Naive thymus-derived CD8-positive, alpha-beta T cell (primary cell): ENCODE measurements around the gene MMP20. TPM values are rescaled to one million over a fixed set of nuclear protein-coding genes. Genes with fewer than 3 reads are reported as not detected.
A peak's percentile ranks its signal among the peaks of the same experiment; 100 is the strongest.

ENCODE experiments used
- ATAC-seq, 2 donors: fragments of 150-1000 bp; cut with Tn5 transposase in 1 of 2; sonication (Bioruptor Pico), chemical (Tn5 transposase) in 1 of 2; 1 replicate in 1 of 2; 2 replicates in 1 of 2; pipeline ENCODE4 v1.10.0; 2021; ENCODE audit warnings: mild to moderate bottlenecking in 2 of 2, moderate library complexity in 2 of 2
- POLR2A ChIA-PET: fragments of 350-600 bp; sonication (Branson Sonifier 250); formaldehyde crosslinking; loops from one replicate; lab custom pipeline; 2021; ENCODE audit warnings: antibody characterized with exemption; lab: Charles Lee
- DNase-seq, 10 donors: peaks; one replicate each; pipeline versions ENCODE4 v3.0.0 to v3.0.0-alpha.2; 2020 to 2022
- H3K27ac Mint-ChIP-seq, 10 donors: one replicate each; pipeline ENCODE4 v1.8.0; 2020 to 2022; ENCODE audit warnings: mild to moderate bottlenecking in 10 of 10, mixed read lengths in 10 of 10, moderate library complexity in 4 of 10, inconsistent platforms in 1 of 10
- H3K27me3 Mint-ChIP-seq, 5 donors: one replicate each; pipeline ENCODE4 v1.8.0; 2021 to 2022; ENCODE audit warnings: mixed read lengths in 5 of 5
- H3K36me3 Mint-ChIP-seq, 3 donors: one replicate each; pipeline ENCODE4 v1.8.0; 2020 to 2022; ENCODE audit warnings: mixed read lengths in 3 of 3, mild to moderate bottlenecking in 2 of 3, inconsistent platforms in 1 of 3
- H3K4me1 Mint-ChIP-seq, 4 donors: one replicate each; pipeline ENCODE4 v1.8.0; 2021 to 2022; ENCODE audit warnings: mixed read lengths in 4 of 4
- H3K4me3 Mint-ChIP-seq, 10 donors: one replicate each; pipeline ENCODE4 v1.8.0; 2020 to 2022; ENCODE audit warnings: mild to moderate bottlenecking in 10 of 10, mixed read lengths in 10 of 10, moderate library complexity in 6 of 10, inconsistent platforms in 1 of 10
- H3K9me3 Mint-ChIP-seq, 9 donors: one replicate each; pipeline ENCODE4 v1.8.0; 2020 to 2022; ENCODE audit warnings: mixed read lengths in 9 of 9, mild to moderate bottlenecking in 3 of 9, inconsistent platforms in 1 of 9, moderate library complexity in 1 of 9
- polyA plus RNA-seq, 3 donors: library from polyadenylated mRNA; unstranded; fragments of 300-500 nt; fragmentation: Illumina TruSeq; gene quantifications; one replicate each; pipeline ENCODE4 v1.2.3, GENCODE V29; 2021
- total RNA-seq, 8 experiments: library from RNA in 2 of 8; stranded (reverse) in 2 of 8; gene quantifications; one replicate each; pipeline ENCODE4 v1.2.3 and lab custom pipeline; 2021 to 2026

Gene MMP20, protein sequence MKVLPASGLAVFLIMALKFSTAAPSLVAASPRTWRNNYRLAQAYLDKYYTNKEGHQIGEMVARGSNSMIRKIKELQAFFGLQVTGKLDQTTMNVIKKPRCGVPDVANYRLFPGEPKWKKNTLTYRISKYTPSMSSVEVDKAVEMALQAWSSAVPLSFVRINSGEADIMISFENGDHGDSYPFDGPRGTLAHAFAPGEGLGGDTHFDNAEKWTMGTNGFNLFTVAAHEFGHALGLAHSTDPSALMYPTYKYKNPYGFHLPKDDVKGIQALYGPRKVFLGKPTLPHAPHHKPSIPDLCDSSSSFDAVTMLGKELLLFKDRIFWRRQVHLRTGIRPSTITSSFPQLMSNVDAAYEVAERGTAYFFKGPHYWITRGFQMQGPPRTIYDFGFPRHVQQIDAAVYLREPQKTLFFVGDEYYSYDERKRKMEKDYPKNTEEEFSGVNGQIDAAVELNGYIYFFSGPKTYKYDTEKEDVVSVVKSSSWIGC
- total RNA-seq (not detected), polyA plus RNA-seq (not detected), total RNA-seq (lab: John Stamatoyannopoulos, UW) (0 reads per million in 6 experiments)

DNA sequence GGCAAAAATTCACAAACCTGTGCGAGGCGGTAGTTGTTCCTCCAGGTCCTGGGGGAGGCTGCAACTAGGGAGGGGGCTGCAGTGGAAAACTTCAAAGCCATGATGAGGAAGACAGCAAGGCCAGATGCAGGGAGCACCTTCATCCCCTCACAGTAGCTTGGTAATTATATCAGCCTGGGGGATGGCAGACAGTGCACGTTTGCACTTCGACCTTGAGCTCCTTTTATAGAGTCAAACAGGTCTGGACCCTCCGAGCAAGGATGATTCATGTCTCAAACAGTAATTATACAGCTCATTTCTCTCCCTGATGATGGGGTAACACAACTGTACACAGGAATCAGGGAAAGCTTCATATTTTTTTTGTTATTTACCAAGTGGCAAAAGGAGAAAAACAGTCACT lies at the start of gene MMP20:
MMP20 (minus strand) TSS at position 156 of the 400 bp plus-strand sequence; CDS start at position 143, 13 bp downstream.
- H3K9me3 Mint-ChIP-seq = no peaks in the 10 kb centered on the region
- H3K4me1 Mint-ChIP-seq = peaks cover 0 to 2% (median 0%) of the 10 kb centered on the region in 4 donors
- H3K27ac Mint-ChIP-seq = peak within 1 kb of the TSS in 1 of 10 donors; percentile 44
- ATAC-seq = no peak
- DNase-seq = no peak
- POLR2A ChIA-PET = no interaction called here
- peaks cover 0 to 9% (median 4%) of the 10 kb centered on the region in 5 donors for H3K27me3 Mint-ChIP-seq
- H3K36me3 Mint-ChIP-seq = no peaks in the 10 kb centered on the region
- no peak within 1 kb of the TSS for H3K4me3 Mint-ChIP-seq

DNA sequence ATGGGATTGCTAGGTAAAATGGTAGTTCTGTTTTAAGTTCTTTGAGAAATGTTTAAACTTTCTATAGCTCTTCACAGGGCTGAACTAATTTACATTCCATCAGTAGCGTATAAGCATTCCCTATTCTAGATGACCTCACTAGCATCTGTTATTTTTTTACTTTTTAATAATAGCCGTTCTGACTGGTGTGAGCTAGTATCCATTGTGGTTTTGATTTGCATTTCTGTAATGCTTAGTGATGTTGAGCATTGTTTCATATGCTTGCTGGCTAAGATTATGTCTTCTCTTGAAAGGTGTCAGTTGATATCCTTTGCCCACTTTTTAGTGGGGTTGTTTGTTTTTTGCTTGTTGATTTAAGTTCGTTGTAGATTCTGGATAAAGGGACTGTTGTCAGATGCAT lies 44.5 kb upstream of the MMP20 start:
- Mint-ChIP-seq H3K27ac (no peak overlapping the region), H3K4me3 (no peak overlapping the region), H3K27me3 (peaks cover 0 to 19% (median 2%) of the 10 kb centered on the region in 5 donors), H3K9me3 (no peaks in the 10 kb centered on the region), H3K36me3 (no peaks in the 10 kb centered on the region), H3K4me1 (peaks cover 0 to 4% (median 2%) of the 10 kb centered on the region in 4 donors)
- POLR2A ChIA-PET = no interaction called here
- ATAC-seq = no peak
- no peak for DNase-seq

DNA sequence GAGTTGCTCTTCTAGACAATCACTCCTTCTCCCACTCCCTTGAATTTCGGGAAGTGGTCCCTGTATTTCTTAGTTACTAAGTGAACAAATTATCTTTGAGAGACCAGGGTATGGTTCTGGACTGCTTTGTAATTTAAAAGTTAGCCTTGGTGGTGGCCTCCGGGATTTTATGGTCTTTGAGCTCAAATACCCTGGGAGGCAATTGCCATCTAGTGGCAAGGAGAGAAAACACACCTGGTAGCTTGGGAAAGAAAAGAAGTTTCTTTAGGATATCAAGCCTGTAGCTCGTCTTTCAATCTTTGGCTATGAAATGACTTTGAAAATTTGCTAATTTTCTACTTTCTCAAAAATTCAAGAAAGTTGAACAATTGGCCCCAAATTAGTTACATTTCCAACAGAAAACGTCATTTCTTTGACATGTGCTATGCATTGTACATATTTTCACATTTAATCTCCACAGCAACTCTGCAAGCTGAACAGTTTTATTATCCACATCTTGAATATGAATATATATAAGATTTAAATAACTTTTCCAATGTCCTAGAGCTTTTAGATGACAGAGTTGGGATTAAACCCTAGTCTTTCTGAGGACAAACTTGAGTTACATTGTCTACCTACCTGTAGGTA lies 41.3 kb upstream of the MMP20 start:
- H3K9me3 Mint-ChIP-seq = no peaks in the 10 kb centered on the region
- no peaks in the 10 kb centered on the region for H3K36me3 Mint-ChIP-seq
- POLR2A ChIA-PET = interaction anchor here (0.9 kb wide), 1 partner anchor 171 kb away, joined by 4 read pairs; no protein-coding TSS in a partner anchor
- H3K4me3 Mint-ChIP-seq = no peak overlapping the region
- ATAC-seq (peak in 1 of 2 donors; percentile 39), DNase-seq (peak in 4 of 10 donors; percentile 9 to 42 (median 31))
- peaks cover 0 to 4% (median 2%) of the 10 kb centered on the region in 4 donors for H3K4me1 Mint-ChIP-seq
- H3K27ac Mint-ChIP-seq = no peak overlapping the region
- H3K27me3 Mint-ChIP-seq = peaks cover 0 to 12% (median 2%) of the 10 kb centered on the region in 5 donors

DNA sequence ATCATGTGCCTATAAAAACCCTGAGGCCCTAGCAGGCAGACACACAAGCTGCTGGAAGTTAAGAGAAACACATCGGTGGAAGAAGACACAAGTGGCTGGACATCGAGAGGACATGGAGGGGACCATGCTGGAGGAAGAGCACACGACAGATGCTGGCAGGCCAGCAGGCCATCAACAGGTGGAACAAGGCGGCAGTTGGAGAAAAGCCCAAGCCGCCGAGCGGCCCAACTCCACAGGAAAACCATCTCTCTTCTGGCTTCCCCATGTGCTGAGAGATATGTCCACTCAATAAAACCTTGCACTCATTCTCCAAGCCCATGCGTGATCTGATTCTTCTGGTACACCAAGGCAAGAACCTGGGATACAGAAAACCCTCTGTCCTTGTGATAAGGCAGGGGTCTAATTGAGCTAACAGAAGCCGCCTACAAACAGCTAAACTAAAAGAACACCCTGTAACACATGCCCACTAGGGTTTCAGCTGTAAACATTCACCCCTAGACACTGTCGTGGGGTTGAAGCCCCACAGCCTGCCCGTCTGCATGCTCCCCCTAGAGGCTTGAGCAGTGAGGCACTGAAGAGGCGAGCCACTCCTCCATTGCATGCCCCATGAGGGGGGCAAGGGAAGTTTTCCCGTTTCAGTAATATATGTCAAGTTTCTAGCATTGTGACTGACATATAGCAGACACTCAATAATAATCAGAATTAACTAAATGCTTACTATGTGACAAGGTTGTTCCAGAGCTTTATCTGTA lies 39.0 kb upstream of the MMP20 start:
- no peaks in the 10 kb centered on the region for H3K9me3 Mint-ChIP-seq
- H3K4me1 Mint-ChIP-seq = peaks cover 0 to 4% (median 2%) of the 10 kb centered on the region in 4 donors
- H3K27me3 Mint-ChIP-seq = peaks cover 0 to 11% (median 2%) of the 10 kb centered on the region in 5 donors
- ATAC-seq (peak in 1 of 2 donors; percentile 59), DNase-seq (peak in 4 of 10 donors; percentile 1 to 19 (median 9))
- no peaks in the 10 kb centered on the region for H3K36me3 Mint-ChIP-seq
- no peak overlapping the region for H3K4me3 Mint-ChIP-seq
- POLR2A ChIA-PET = no interaction called here
- H3K27ac Mint-ChIP-seq = no peak overlapping the region

DNA sequence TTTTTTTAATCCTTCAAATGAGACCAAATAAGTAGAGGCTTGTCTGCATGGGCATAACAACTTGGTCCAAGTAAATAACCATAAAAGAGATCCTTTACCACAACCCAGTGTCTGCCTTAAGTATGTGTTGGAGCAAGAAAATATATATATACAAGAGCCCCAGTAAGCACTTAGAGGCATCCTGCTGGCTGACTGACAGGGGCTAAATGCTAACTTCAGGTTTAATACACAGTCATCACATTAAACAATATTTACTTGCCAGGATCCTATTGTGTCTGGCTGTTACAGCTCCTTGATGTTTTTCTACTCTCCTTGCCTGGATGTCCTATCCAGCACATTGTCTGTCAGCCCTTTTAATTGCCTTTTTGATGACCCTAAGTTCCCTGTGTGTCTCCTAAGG lies 37.5 kb upstream of the MMP20 start:
- Mint-ChIP-seq H3K27me3 (peaks cover 0 to 7% (median 4%) of the 10 kb centered on the region in 5 donors), H3K36me3 (no peaks in the 10 kb centered on the region), H3K9me3 (no peaks in the 10 kb centered on the region), H3K4me3 (no peak overlapping the region), H3K27ac (no peak overlapping the region), H3K4me1 (peaks cover 0 to 4% (median 2%) of the 10 kb centered on the region in 4 donors)
- no peak for DNase-seq
- no peak for ATAC-seq
- POLR2A ChIA-PET = no interaction called here

DNA sequence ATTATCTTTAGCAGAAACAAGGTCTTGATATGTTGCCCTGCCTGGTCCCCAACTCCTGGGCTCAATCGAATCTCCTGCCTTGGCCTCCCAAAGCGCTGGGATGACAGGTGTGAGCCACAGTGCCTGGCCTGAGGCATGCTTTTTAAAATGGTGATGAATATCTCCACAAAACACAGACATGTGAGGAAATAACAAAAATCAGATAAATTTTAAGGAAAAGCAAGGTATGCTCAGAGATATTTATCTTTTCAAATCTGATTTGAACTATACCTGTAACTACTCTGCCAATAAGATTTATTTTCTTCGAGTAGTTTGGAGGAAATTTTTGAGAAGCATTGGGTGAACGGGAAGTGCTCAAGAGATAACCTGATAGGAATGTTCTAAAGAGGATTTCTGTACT lies 35.9 kb upstream of the MMP20 start:
- DNase-seq (no peak), ATAC-seq (no peak)
- POLR2A ChIA-PET = no interaction called here
- Mint-ChIP-seq H3K36me3 (peaks cover 0 to 2% (median 0%) of the 10 kb centered on the region in 3 donors), H3K4me1 (peaks cover 0 to 1% (median under 1%) of the 10 kb centered on the region in 4 donors), H3K27ac (no peak overlapping the region), H3K27me3 (peaks cover 0 to 12% (median 7%) of the 10 kb centered on the region in 5 donors), H3K9me3 (peaks cover 0 to 2% (median 0%) of the 10 kb centered on the region in 9 donors), H3K4me3 (no peak overlapping the region)

DNA sequence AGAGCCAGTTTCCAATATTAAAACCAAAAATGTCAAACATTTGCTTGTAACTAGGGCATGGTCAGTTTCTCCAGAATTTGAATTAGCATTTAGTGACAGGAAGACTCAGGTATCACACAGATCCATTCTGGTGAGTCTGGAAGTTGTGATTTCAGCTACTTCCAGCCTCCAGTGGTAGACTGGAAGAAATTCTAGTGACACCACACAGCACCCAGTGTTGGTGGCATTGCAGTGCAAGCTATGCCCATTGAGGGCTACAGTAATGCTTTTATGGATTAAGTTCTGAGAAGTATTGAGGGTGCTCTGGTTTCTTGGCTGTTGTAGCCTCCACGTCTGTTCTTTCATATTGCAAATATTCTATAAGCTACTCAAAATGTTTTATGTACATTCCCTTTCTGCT lies 31.4 kb upstream of the MMP20 start:
- ATAC-seq (no peak), DNase-seq (no peak)
- Mint-ChIP-seq H3K27ac (no peak overlapping the region), H3K4me3 (no peak overlapping the region), H3K36me3 (peaks cover 0 to 8% (median 0%) of the 10 kb centered on the region in 3 donors), H3K9me3 (peaks cover 0 to 13% (median 2%) of the 10 kb centered on the region in 9 donors), H3K4me1 (peaks cover 0 to 2% (median 0%) of the 10 kb centered on the region in 4 donors), H3K27me3 (peaks cover 9 to 16% (median 12%) of the 10 kb centered on the region in 5 donors)
- POLR2A ChIA-PET = no interaction called here

DNA sequence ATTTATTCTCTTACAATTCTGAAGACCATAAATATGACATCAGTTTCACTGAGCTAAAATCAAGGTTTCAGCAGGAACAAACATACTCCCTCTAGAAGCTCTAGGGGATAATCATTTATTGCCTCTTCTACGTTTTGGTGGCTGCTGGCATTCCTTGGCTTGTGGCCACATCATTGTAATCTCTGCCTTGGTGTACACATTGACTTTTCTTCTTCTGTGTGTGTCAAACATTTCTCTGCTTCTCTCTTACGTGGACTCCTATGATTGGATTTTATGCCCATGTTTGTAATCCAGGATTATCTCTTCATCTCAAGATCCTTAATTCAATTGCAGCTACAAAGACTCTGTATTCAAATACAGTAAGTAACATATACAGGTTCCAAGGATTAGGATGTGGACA lies 30.4 kb upstream of the MMP20 start:
- ATAC-seq = no peak
- no peak for DNase-seq
- H3K36me3 Mint-ChIP-seq = peaks cover 0 to 8% (median 0%) of the 10 kb centered on the region in 3 donors
- POLR2A ChIA-PET = no interaction called here
- peaks cover 0 to 13% (median 2%) of the 10 kb centered on the region in 9 donors for H3K9me3 Mint-ChIP-seq
- peaks cover 8 to 24% (median 12%) of the 10 kb centered on the region in 5 donors for H3K27me3 Mint-ChIP-seq
- no peak overlapping the region for H3K27ac Mint-ChIP-seq
- peaks cover 0 to 2% (median 0%) of the 10 kb centered on the region in 4 donors for H3K4me1 Mint-ChIP-seq
- H3K4me3 Mint-ChIP-seq = no peak overlapping the region

DNA sequence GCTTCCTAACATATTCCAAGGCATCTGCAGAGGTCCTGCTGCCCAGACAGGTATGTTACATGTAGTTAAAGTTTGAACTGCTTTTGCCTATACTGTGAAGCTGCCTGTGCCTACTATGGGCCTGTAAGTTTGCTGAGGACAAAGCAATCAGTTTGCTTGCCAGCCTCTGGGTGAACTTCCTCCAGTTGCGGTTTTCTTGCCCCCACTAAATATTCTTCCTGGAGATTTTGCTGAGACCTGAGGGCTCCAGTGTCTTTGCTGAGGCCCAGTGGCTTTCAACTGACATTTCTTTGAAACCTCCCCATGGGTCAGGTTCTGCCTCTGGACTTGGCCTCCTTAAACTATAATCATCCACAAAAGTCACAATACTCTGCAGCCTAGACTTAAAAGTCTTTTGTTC lies 29.6 kb upstream of the MMP20 start:
- H3K4me3 Mint-ChIP-seq = no peak overlapping the region
- H3K27ac Mint-ChIP-seq = no peak overlapping the region
- H3K4me1 Mint-ChIP-seq = peaks cover 0 to 2% (median 0%) of the 10 kb centered on the region in 4 donors
- POLR2A ChIA-PET = no interaction called here
- peaks cover 8 to 31% (median 14%) of the 10 kb centered on the region in 5 donors for H3K27me3 Mint-ChIP-seq
- peaks cover 0 to 13% (median 2%) of the 10 kb centered on the region in 9 donors for H3K9me3 Mint-ChIP-seq
- H3K36me3 Mint-ChIP-seq = peaks cover 0 to 8% (median 0%) of the 10 kb centered on the region in 3 donors
- ATAC-seq = no peak
- DNase-seq = no peak

DNA sequence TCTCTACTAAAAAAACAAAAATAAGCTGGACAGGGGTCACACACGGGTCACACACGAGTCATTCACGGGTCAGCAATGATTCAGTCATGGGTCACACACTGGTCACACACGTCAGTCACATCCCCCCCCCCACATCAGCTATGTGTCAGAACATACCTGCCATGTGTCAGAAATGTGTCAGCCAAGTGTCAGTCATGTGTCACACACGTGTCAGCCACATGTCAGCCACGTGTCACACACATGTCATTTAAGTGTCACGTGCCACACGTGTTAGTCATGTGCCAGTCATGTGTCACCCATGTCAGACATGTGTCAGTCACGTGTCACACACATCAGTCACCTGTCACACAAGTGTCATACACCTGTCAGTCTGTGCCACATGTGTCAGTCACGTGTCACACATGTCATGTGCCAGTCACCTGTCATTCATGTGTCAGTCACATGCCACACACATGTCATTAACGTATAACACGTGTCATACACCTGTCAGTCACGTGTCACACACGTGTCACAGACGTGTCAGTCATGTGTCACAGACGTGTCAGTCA lies 28.7 kb upstream of the MMP20 start:
- POLR2A ChIA-PET = no interaction called here
- H3K27me3 Mint-ChIP-seq = peaks cover 8 to 28% (median 14%) of the 10 kb centered on the region in 5 donors
- peaks cover 0 to 2% (median 0%) of the 10 kb centered on the region in 4 donors for H3K4me1 Mint-ChIP-seq
- no peak for DNase-seq
- no peak overlapping the region for H3K4me3 Mint-ChIP-seq
- no peak for ATAC-seq
- peaks cover 0 to 8% (median 0%) of the 10 kb centered on the region in 3 donors for H3K36me3 Mint-ChIP-seq
- H3K9me3 Mint-ChIP-seq = peaks cover 0 to 13% (median 2%) of the 10 kb centered on the region in 9 donors
- H3K27ac Mint-ChIP-seq = no peak overlapping the region

DNA sequence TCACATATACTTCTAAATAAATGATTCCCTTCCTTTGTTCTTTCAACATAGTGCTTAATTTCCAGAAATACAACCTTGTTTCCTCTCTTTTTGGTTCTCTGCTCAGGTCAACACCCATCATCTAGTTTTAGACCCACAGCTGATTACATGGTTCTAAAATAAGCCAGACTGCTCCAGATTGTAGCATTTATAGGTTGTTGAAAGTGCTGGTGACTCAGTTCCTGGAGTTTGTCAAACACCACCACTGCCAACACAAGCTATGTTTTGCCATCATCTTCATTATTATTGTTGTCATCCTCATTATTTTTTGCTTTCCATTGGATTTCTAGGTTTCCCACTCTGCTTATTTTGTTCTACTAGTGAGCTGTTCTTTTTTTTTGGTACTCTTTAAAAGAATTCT lies 22.3 kb upstream of the MMP20 start:
- Mint-ChIP-seq H3K36me3 (no peaks in the 10 kb centered on the region), H3K27ac (no peak overlapping the region), H3K9me3 (peaks cover 0 to 4% (median 0%) of the 10 kb centered on the region in 9 donors), H3K4me3 (no peak overlapping the region), H3K27me3 (peaks cover under 1 to 23% (median 6%) of the 10 kb centered on the region in 5 donors), H3K4me1 (no peaks in the 10 kb centered on the region)
- POLR2A ChIA-PET = no interaction called here
- DNase-seq = no peak
- ATAC-seq = no peak

DNA sequence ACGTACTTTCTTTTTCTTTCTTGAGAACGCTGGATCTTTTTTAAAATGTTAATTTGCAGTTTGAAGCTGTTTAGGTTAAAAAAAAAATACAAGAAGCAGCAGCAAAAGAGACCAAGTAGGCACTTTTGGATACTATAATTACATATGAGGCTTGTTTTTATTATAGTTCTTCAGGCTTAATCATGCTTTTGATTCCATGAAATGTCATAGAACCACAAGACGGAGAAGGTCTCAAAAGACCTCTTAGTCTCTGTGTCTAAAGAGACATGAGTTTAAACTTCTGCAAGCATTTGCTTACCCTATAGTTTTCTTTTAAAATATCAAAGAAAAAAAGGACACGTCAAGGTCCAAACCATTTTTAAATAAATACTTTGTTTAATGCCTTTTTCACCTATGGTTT lies 18.8 kb upstream of the MMP20 start:
- H3K27ac Mint-ChIP-seq = no peak overlapping the region
- no peak for ATAC-seq
- no peak for DNase-seq
- no peaks in the 10 kb centered on the region for H3K9me3 Mint-ChIP-seq
- no peaks in the 10 kb centered on the region for H3K4me1 Mint-ChIP-seq
- POLR2A ChIA-PET = no interaction called here
- H3K36me3 Mint-ChIP-seq = no peaks in the 10 kb centered on the region
- no peak overlapping the region for H3K4me3 Mint-ChIP-seq
- H3K27me3 Mint-ChIP-seq = peaks cover 0 to 5% (median 1%) of the 10 kb centered on the region in 5 donors
